Stimulated activated CD8-positive, alpha-beta memory T cell treated with anti-CD3 and anti-CD28 coated beads, Interleukin-15, amount 100 ng/mL, for 1 hour (primary cell): Measurements from ENCODE around the gene TECPR1.

Experiments
- DNase-seq: peaks from one replicate; pipeline ENCODE4 v3.0.0-alpha.2; 2020; ENCODE audit warnings: low read depth

The TECPR1 gene

GRCh38 chr7:98284335-98285036 lies 32.5 kb upstream of the TECPR1 start:
- no peak for DNase-seq

GRCh38 chr7:98283887-98284222 lies 31.8 kb upstream of the TECPR1 start:
- no peak for DNase-seq

- no peak for DNase-seq
Measured at GRCh38 chr7:98283127-98283886, 31.3 kb upstream of the TECPR1 start.

- no peak for DNase-seq
Measured at GRCh38 chr7:98282703-98283102, 30.7 kb upstream of the TECPR1 start.

GRCh38 chr7:98281757-98282606 lies 29.9 kb upstream of the TECPR1 start:
- DNase-seq: peak; percentile 5

- peak; percentile 87 for DNase-seq
Measured at GRCh38 chr7:98280791-98281756, 29.0 kb upstream of the TECPR1 start, which contains the start of gene BRI3. BRI3 (plus strand) TSS chr7:98281686; CDS start chr7:98281796, 110 bp downstream.

- no peak for DNase-seq
Measured at GRCh38 chr7:98280296-98280695, 28.3 kb upstream of the TECPR1 start.

GRCh38 chr7:98278936-98279335 lies 26.9 kb upstream of the TECPR1 start:
- DNase-seq: no peak

GRCh38 chr7:98278408-98278807 lies 26.4 kb upstream of the TECPR1 start:
- DNase-seq: no peak

- DNase-seq: no peak
Measured at GRCh38 chr7:98276241-98276761, 24.3 kb upstream of the TECPR1 start.

- no peak for DNase-seq
Measured at GRCh38 chr7:98267303-98267702, 15.3 kb upstream of the TECPR1 start.

GRCh38 chr7:98266840-98267239 lies 14.8 kb upstream of the TECPR1 start:
- no peak for DNase-seq

GRCh38 chr7:98265841-98266271 lies 13.8 kb upstream of the TECPR1 start:
- DNase-seq: no peak

- DNase-seq: no peak
Measured at GRCh38 chr7:98257701-98258100, 5.7 kb upstream of the TECPR1 start.

GRCh38 chr7:98256431-98256830 lies 4.4 kb upstream of the TECPR1 start:
- DNase-seq: no peak

- DNase-seq: no peak
Measured at GRCh38 chr7:98254951-98255610, 3.0 kb upstream of the TECPR1 start.

GRCh38 chr7:98254516-98254915 lies 2.5 kb upstream of the TECPR1 start:
- DNase-seq: no peak

- DNase-seq: no peak
Measured at GRCh38 chr7:98252425-98253054, 508 bp upstream of the TECPR1 start.

- DNase-seq: no peak
Measured at GRCh38 chr7:98251231-98251600, 816 bp downstream of the TECPR1 start.

- no peak for DNase-seq
Measured at GRCh38 chr7:98250789-98251188, 1.2 kb downstream of the TECPR1 start.
